ENCODE measurements around the gene IGSF9B. TPM values are rescaled to one million over a fixed set of nuclear protein-coding genes. Genes with fewer than 3 reads are reported as not detected.

The IGSF9B gene
- polyA plus RNA-seq, 3 donors = 6.3 to 9.9 (median 8.4) TPM

- no peak for DNase-seq
Observed at GRCh38 chr11:133957900-133958299, 1.1 kb upstream of the IGSF9B start.

GRCh38 chr11:133955945-133956421, 785 bp downstream of the IGSF9B start:
- no peak for DNase-seq

- no peak for DNase-seq
Observed at GRCh38 chr11:133955081-133955891, 1.5 kb downstream of the IGSF9B start.

GRCh38 chr11:133953999-133954398, 2.8 kb downstream of the IGSF9B start:
- no peak for DNase-seq

GRCh38 chr11:133953547-133953946, 3.2 kb downstream of the IGSF9B start:
- no peak for DNase-seq

- no peak for DNase-seq
Observed at GRCh38 chr11:133952199-133953190, 4.3 kb downstream of the IGSF9B start.

- peak; percentile 85 for DNase-seq
Observed at GRCh38 chr11:133951327-133952198, 5.2 kb downstream of the IGSF9B start.

GRCh38 chr11:133950874-133951326, 5.9 kb downstream of the IGSF9B start:
- no peak for DNase-seq

GRCh38 chr11:133950421-133950820, 6.3 kb downstream of the IGSF9B start:
- DNase-seq = no peak

- no peak for DNase-seq
Observed at GRCh38 chr11:133949129-133949528, 7.6 kb downstream of the IGSF9B start.

- no peak for DNase-seq
Observed at GRCh38 chr11:133948711-133949110, 8.1 kb downstream of the IGSF9B start.

- DNase-seq = peak; percentile 76
Observed at GRCh38 chr11:133947321-133947756, 9.4 kb downstream of the IGSF9B start.

- DNase-seq = no peak
Observed at GRCh38 chr11:133946541-133947318, 10.0 kb downstream of the IGSF9B start.

GRCh38 chr11:133946051-133946450, 10.7 kb downstream of the IGSF9B start:
- no peak for DNase-seq

- no peak for DNase-seq
Observed at GRCh38 chr11:133945087-133945974, 11.4 kb downstream of the IGSF9B start.

GRCh38 chr11:133943950-133944698, 12.6 kb downstream of the IGSF9B start:
- DNase-seq = no peak

- no peak for DNase-seq
Observed at GRCh38 chr11:133942577-133942976, 14.2 kb downstream of the IGSF9B start.

- DNase-seq = no peak
Observed at GRCh38 chr11:133941546-133941945, 15.2 kb downstream of the IGSF9B start.

- no peak for DNase-seq
Observed at GRCh38 chr11:133940034-133940433, 16.7 kb downstream of the IGSF9B start.
